GM08714 (cell line): Measurements from ENCODE around the gene ZNF625.
A peak's percentile ranks its signal among the peaks of the same experiment; 100 is the strongest.

Experiments
- H3K4me3 ChIP-seq: fragments of 200-500 bp; sonication (Bioruptor generic); 2 replicates; pipeline ENCODE4 v1.5.1; 2014; ENCODE audit warnings: mild to moderate bottlenecking, low read length, inconsistent platforms
- ZNF274 ChIP-seq: IDR thresholded peaks from 2 replicates; pipeline ENCODE4 v1.6.1; 2012; ENCODE audit warnings: mild to moderate bottlenecking, low read depth, low read length

The ZNF625 gene

DNA sequence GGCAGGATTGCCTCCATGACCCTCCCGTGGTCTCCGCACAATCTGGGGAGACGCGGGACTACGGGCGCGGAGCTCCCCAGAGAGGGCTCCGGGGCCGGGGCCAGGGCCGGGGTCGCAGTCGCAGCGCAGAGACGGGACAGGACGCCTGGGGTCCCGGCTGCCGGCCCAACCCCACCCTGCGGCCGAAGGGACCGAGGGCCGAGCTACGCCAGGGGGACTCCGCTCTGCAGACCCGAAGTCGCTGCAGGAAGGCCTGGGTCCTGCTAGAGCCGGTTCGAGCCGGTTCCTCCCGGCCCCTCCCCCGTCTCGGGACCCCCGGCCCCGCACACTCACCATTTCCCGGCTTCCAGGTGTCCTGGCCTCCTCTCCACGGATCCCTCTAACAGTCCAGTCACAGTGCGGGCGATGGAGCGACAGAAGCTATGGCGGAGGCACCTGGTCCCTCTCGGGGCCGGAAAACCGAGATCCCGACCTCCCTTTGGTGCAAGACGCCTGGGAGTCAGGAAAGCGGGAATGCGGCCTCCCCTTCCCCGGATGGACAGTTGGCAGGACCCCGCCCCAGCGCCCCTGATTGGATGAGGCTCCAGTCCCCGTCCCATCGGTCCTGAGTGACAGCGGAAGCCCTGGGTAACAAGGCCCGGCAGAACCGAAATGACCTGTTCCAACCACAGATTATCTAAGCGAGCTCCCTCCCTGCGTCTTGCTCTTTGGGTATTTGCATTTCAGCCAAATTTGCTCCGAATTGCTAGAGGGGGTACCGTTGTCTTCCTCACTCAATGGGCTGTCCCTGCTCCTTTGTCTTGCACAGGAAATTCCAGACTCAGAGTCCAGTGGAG, at the start of gene ZNF625:
ZNF625 (minus strand) TSS at position 512 of the 836 bp plus-strand sequence; CDS start at position 336, 176 bp downstream.
- TF ChIP-seq ZNF274, result no peak

DNA sequence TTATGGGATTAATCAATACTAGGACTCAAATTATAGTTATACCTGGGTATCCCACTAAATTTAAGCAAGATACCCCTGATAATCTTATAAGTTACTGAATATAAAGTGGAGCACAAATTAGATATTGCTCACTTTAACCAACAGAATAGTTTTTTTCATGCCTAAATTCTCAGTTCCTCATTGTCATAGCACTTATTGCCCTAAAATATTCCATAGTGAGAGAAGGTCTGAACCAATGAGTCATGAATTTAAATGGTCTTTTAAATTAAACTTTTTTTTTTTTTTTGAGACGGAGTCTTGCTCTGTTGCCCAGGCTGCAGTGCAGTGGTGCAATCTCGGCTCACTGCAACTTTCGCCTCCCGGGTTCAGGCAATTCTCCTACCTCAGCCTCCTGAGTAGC, 48.8 kb upstream of the ZNF625 start:
- TF ChIP-seq ZNF274, result no peak
- H3K4me3 ChIP-seq, result no peak overlapping the region

More for the DNA sequence above, at the start of gene ZNF625:
- H3K4me3 ChIP-seq, result peak within 1 kb of the TSS; percentile 97

GRCh38 chr19:12202250-12202649, 45.7 kb upstream of the ZNF625 start:
- TF ChIP-seq ZNF274, result no peak
- no peak overlapping the region for H3K4me3 ChIP-seq

- TF ChIP-seq ZNF274, result no peak
- no peak overlapping the region for H3K4me3 ChIP-seq
These were observed 43.4 kb upstream of the ZNF625 start for GRCh38 chr19:12199757-12200419.

DNA sequence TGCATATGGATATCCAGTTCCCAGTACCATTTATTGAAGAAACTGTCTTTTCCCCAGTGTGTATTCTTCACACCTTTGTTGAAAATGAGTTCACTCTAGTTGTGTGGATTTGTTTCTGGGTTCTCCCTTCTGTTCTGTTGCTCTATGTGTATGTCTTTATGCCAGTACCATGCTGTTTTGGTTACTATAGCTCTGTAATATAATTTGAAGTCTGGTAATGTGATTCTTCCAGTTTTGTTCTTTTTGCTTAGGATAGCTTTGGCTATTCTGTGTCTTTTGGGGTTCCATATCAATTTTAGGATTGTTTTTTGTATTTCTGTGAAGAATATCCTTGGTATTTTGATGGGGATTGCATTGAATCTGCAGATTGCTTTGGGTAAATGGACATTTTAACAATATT, 41.6 kb upstream of the ZNF625 start:
- H3K4me3 ChIP-seq, result no peak overlapping the region
- TF ChIP-seq ZNF274, result no peak

- no peak for TF ChIP-seq ZNF274
- peak overlapping the region; percentile 13; the same call in 1 of the 2 replicates for H3K4me3 ChIP-seq
These were observed 38.5 kb upstream of the ZNF625 start for GRCh38 chr19:12194827-12195731.

DNA sequence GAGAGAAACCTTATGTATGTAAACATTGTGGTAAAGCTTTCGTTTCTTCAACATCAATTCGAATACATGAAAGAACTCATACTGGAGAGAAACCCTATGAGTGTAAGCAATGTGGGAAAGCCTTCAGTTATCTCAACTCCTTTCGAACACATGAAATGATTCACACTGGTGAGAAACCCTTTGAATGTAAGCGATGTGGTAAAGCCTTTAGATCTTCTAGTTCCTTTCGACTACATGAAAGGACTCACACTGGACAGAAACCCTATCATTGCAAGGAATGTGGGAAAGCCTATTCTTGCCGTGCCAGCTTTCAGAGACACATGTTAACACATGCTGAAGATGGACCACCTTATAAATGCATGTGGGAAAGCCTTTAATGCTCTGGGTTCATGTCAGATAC, 31.1 kb upstream of the ZNF625 start:
- peak; percentile 83 for TF ChIP-seq ZNF274
- H3K4me3 ChIP-seq, result no peak overlapping the region

DNA sequence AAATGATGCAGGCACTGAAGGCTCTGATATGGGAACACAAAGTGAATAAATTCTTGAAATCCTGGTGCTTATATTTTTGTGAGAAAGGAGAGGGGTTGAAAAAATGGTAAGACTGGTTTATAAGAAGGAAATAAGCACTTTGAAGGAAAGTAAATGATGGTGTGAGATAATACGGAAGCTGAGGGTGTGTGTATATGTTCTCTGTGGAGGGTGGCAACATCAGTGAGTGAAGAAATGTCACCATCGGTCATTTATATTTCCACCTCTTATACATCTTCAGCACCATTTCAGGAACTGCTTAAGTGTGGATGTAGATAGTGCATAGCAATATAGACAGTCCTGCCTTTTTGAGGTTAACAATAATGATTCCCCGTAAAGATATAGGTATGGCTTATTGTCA, 23.8 kb upstream of the ZNF625 start:
- no peak overlapping the region for H3K4me3 ChIP-seq
- no peak for TF ChIP-seq ZNF274

DNA sequence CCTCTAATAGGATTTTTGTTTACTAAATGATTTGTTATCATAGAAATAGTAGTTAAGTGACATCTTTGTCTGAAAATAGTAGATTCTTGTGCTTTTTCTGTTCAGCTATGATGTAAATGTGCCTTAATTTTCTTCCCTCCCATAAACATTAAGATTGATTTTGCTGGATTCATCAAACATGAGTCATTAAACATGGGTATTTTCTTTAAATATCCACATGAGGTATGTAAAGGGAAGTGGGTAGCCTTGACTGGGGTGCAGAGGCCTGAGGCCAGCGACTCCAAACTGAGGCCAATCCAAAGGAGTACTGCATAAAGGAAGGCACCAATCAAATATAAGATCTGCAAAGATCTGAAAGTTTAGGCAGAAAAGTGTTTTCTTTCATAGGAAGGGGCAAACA, 10.1 kb upstream of the ZNF625 start:
- TF ChIP-seq ZNF274, result no peak
- H3K4me3 ChIP-seq, result no peak overlapping the region

GRCh38 chr19:12163826-12164225, 7.3 kb upstream of the ZNF625 start:
- H3K4me3 ChIP-seq, result peak overlapping the region; percentile 94
- no peak for TF ChIP-seq ZNF274

- peak within 1 kb of the TSS; percentile 94 for H3K4me3 ChIP-seq
- no peak for TF ChIP-seq ZNF274
These were observed 6.6 kb upstream of the ZNF625 start, which contains the start of gene ZNF136 for GRCh38 chr19:12162882-12163806. Gene ZNF136, plus strand, starts transcription at chr19:12163096. Its CDS starts 108 bp downstream, at chr19:12163204.

DNA sequence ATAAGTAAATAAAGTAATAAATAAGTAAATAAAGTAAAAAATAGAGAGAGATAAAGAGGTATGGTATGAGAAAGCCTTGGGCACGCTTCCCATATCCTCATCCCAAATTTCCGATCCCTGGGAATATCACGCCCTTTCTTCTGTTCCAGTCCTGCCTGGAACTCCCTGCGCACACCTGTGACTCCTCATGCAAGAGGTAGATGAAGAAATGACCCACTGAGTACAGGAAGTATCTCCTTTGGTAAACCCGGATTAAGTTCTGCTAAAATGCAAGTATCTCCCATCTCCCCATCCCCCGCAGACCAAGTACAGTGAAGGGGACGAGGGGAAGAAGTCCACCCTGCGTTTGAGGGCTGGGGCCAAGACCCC, 6.0 kb upstream of the ZNF625 start:
- no peak for TF ChIP-seq ZNF274
- H3K4me3 ChIP-seq, result peak overlapping the region; percentile 94; the same call in 1 of the 2 replicates

GRCh38 chr19:12159773-12160414, 3.4 kb upstream of the ZNF625 start:
- no peak overlapping the region for H3K4me3 ChIP-seq
- no peak for TF ChIP-seq ZNF274
